IMR-90 (cell line): ENCODE results near the gene GNRH2. TPM values are rescaled to one million over a fixed set of nuclear protein-coding genes. Genes with fewer than 3 reads are reported as not detected.

ENCODE experiments used
- ATAC-seq: fragments of 200-7000 bp; cut with Tn5 transposase; 2 replicates; pipeline ENCODE4 v1.9.1; 2020; ENCODE audit warnings: low read depth, mild to moderate bottlenecking, moderate library complexity
- BruUV-seq: library from RNA; stranded (reverse); fragments of 400-500 nt; replicated peaks from 2 replicates; lab custom pipeline; 2021; lab: Mats Ljungman, UMichigan
- CTCF ChIA-PET: fragments of 300-600 bp; formaldehyde crosslinking; extraction: SDS; loops from one replicate; lab custom pipeline; 2021; ENCODE audit warnings: antibody characterized with exemption; lab: Yijun Ruan, JAX
- POLR2A ChIA-PET: fragments of 300-600 bp; sonication (Branson Sonifier 250); formaldehyde crosslinking; loops from one replicate; lab custom pipeline; 2022; ENCODE audit warnings: antibody characterized with exemption; ENCODE audit not compliant: unreplicated experiment; lab: Charles Lee
- DNase-seq: peaks from one replicate; pipeline ENCODE4 v3.0.0; 2013
- H2AFZ ChIP-seq: replicated peaks from 2 replicates; pipeline ENCODE3; 2013; ENCODE audit warnings: low read length, mild to moderate bottlenecking; ENCODE audit not compliant: poor library complexity
- H2AK5ac ChIP-seq: 2 replicates; pipeline ENCODE4 v1.6.1; 2013; ENCODE audit warnings: low read depth, low read length, inconsistent platforms
- H2AK9ac ChIP-seq: replicated peaks from 2 replicates; pipeline ENCODE3; 2013; ENCODE audit warnings: mild to moderate bottlenecking, low read depth, low read length, moderate library complexity; ENCODE audit not compliant: poor library complexity
- H2BK120ac ChIP-seq: 2 replicates; pipeline ENCODE4 v1.6.1; 2013; ENCODE audit warnings: low read depth, low read length, inconsistent platforms
- H2BK15ac ChIP-seq: 3 replicates; pipeline ENCODE4 v1.6.1; 2013; ENCODE audit warnings: low read depth, low read length, inconsistent platforms
- H2BK20ac ChIP-seq: 2 replicates; pipeline ENCODE4 v1.6.1; 2013; ENCODE audit warnings: low read depth, mild to moderate bottlenecking, inconsistent platforms, low read length, moderate library complexity
- H2BK5ac ChIP-seq: 2 replicates; pipeline ENCODE4 v1.6.1; 2013; ENCODE audit warnings: mild to moderate bottlenecking, low read depth, low read length, inconsistent platforms; ENCODE audit not compliant: poor library complexity, severe bottlenecking
- H3K14ac ChIP-seq: replicated peaks from 2 replicates; pipeline ENCODE4 v1.6.1; 2013; ENCODE audit warnings: low read depth, low read length, inconsistent platforms
- H3K18ac ChIP-seq: 2 replicates; pipeline ENCODE4 v1.6.1; 2013; ENCODE audit warnings: low read depth, low read length, control low read depth
- H3K23ac ChIP-seq: 2 replicates; pipeline ENCODE4 v1.6.1; 2013; ENCODE audit warnings: low read depth, low read length, inconsistent platforms
- H3K27ac ChIP-seq: 2 replicates; pipeline ENCODE4 v1.5.1; 2013; ENCODE audit warnings: mild to moderate bottlenecking, control low read depth, low read length; ENCODE audit not compliant: insufficient read depth
- H3K27me3 ChIP-seq: 2 replicates; pipeline ENCODE4 v1.6.1; 2013; ENCODE audit warnings: low read length; ENCODE audit not compliant: control insufficient read depth, insufficient read depth
- H3K36me3 ChIP-seq: 2 replicates; pipeline ENCODE4 v1.6.1; 2013; ENCODE audit warnings: low read length, mixed read lengths; ENCODE audit not compliant: control insufficient read depth, insufficient read depth
- H3K4ac ChIP-seq: 2 replicates; pipeline ENCODE4 v1.6.1; 2013; ENCODE audit warnings: low read depth, low read length, inconsistent platforms
- H3K4me1 ChIP-seq: 2 replicates; pipeline ENCODE4 v1.6.1; 2013; ENCODE audit warnings: low read length, mixed read lengths; ENCODE audit not compliant: control insufficient read depth, insufficient read depth
- H3K4me2 ChIP-seq: 2 replicates; pipeline ENCODE4 v1.6.1; 2013; ENCODE audit warnings: low read depth, mild to moderate bottlenecking, control low read depth, low read length, moderate library complexity
- H3K4me3 ChIP-seq: 2 replicates; pipeline ENCODE4 v1.5.1; 2013; ENCODE audit warnings: low read depth, mild to moderate bottlenecking, control low read depth, low read length, moderate library complexity; ENCODE audit not compliant: insufficient read depth
- H3K56ac ChIP-seq: 2 replicates; pipeline ENCODE4 v1.6.1; 2013; ENCODE audit warnings: low read length, inconsistent platforms; ENCODE audit not compliant: insufficient read depth; ENCODE audit errors: extremely low read depth
- H3K79me1 ChIP-seq, 2 experiments: 2 replicates each; pipeline ENCODE4 v1.6.1; 2013; ENCODE audit warnings: low read length in 2 of 2, inconsistent platforms in 1 of 2, low read depth in 1 of 2
- H3K9ac ChIP-seq: 2 replicates; pipeline ENCODE4 v1.6.1; 2013; ENCODE audit warnings: low read depth, low read length, control low read depth
- H3K9me1 ChIP-seq: 2 replicates; pipeline ENCODE4 v1.6.1; 2013; ENCODE audit warnings: low read length, inconsistent platforms; ENCODE audit not compliant: insufficient read depth
- H3K9me3 ChIP-seq: 2 replicates; pipeline ENCODE4 v1.6.1; 2013; ENCODE audit warnings: low read length; ENCODE audit not compliant: control insufficient read depth, insufficient read depth
- H4K20me1 ChIP-seq: 2 replicates; pipeline ENCODE4 v1.6.1; 2013; ENCODE audit warnings: low read length, inconsistent platforms; ENCODE audit not compliant: insufficient read depth
- H4K5ac ChIP-seq: 2 replicates; pipeline ENCODE4 v1.6.1; 2013; ENCODE audit warnings: mild to moderate bottlenecking, low read depth, low read length, control low read depth
- H4K8ac ChIP-seq, 2 experiments: 2 replicates each; pipeline ENCODE4 v1.6.1; 2013; ENCODE audit warnings: low read depth in 2 of 2, low read length in 2 of 2, control low read depth in 1 of 2, inconsistent platforms in 1 of 2
- H4K91ac ChIP-seq: 2 replicates; pipeline ENCODE4 v1.6.1; 2013; ENCODE audit warnings: low read depth, low read length, inconsistent platforms; ENCODE audit not compliant: insufficient read depth
- BHLHE40 ChIP-seq: fragments of 150-350 bp; IDR thresholded peaks from 2 replicates; pipeline ENCODE4 v1.6.1; 2016; ENCODE audit warnings: mild to moderate bottlenecking, low read depth, low read length
- CHD1 ChIP-seq: IDR thresholded peaks from 2 replicates; pipeline ENCODE4 v1.6.1; 2012; ENCODE audit warnings: low read depth, low read length, improper control_type of control experiment
- FOS ChIP-seq: fragments of 150-350 bp; IDR thresholded peaks from 2 replicates; pipeline ENCODE4 v1.6.1; 2016; ENCODE audit warnings: low read depth, low read length
- MAFK ChIP-seq: IDR thresholded peaks from 2 replicates; pipeline ENCODE4 v1.6.1; 2012; ENCODE audit warnings: low read depth, low read length, improper control_type of control experiment
- NFE2L2 ChIP-seq: fragments of 150-350 bp; IDR thresholded peaks from 2 replicates; pipeline ENCODE4 v1.6.1; 2016; ENCODE audit warnings: low read depth, mild to moderate bottlenecking, low read length
- RAD21 ChIP-seq: IDR thresholded peaks from 2 replicates; pipeline ENCODE4 v1.6.1; 2012; ENCODE audit warnings: low read length, improper control_type of control experiment
- RCOR1 ChIP-seq: IDR thresholded peaks from 2 replicates; pipeline ENCODE4 v1.6.1; 2012; ENCODE audit warnings: mild to moderate bottlenecking, low read length, improper control_type of control experiment; ENCODE audit not compliant: insufficient replicate concordance
- SMC3 ChIP-seq: fragments of 150-350 bp; IDR thresholded peaks from 2 replicates; pipeline ENCODE4 v1.6.1; 2016; ENCODE audit warnings: low read depth, mild to moderate bottlenecking, antibody characterized with exemption, low read length, moderate library complexity
- WGBS, 2 experiments: methylation state at CpG; one replicate each; pipeline versions ENCODE4 v1.1.5 to v1.1.7; 2013; ENCODE audit warnings: missing lambda C conversion rate in 2 of 2; ENCODE audit not compliant: insufficient read length in 1 of 2; ENCODE audit errors: extremely low coverage in 2 of 2; 5-methylcytosine and 5-hydroxymethylcytosine counted together
- dilution Hi-C: fragments of 300-500 bp; cut with HindIII; formaldehyde crosslinking; loops from one replicate; pipeline ENCODE4 v1.14.3; 2018; ENCODE audit warnings: low sequenced_read_pairs; ENCODE audit not compliant: unreplicated experiment
- in situ Hi-C: fragments of 300-500 bp; cut with MboI; formaldehyde crosslinking; loops from 3 replicates; pipeline ENCODE4 v1.14.3; 2019; ENCODE audit warnings: low sequenced_read_pairs, inconsistent platforms, mixed read lengths
- intact Hi-C: fragments of 100-400 bp; cut with micrococcal nuclease; formaldehyde crosslinking; loops from 2 replicates; pipeline ENCODE4 v1.10.0; 2022
- polyA plus RNA-seq, 3 experiments: library from polyadenylated mRNA; depleted of rRNA; stranded (reverse); fragments of >200 nt; gene quantifications; 2 replicates each; pipeline ENCODE4 v1.2.3, GENCODE V29; 2012; ENCODE audit warnings: low replicate concordance in 1 of 3
- total RNA-seq: library from RNA; depleted of rRNA; stranded (reverse); fragments of >200 nt; gene quantifications from 2 replicates; pipeline ENCODE4 v1.2.3, GENCODE V29; 2012
- TF ChIP-seq, protein P1 (sequence below): fragments of 150-350 bp; IDR thresholded peaks from 2 replicates; pipeline ENCODE4 v1.6.1; 2017; ENCODE audit warnings: mild to moderate bottlenecking, antibody characterized with exemption, low read length, low read depth
- TF ChIP-seq, protein P2 (sequence below): conservative IDR thresholded peaks from 2 replicates; pipeline ENCODE4 v1.5.1; 2012; ENCODE audit warnings: mild to moderate bottlenecking, low read depth, low read length, improper control_type of control experiment
- TF ChIP-seq, protein P3 (sequence below): fragments of 150-350 bp; IDR thresholded peaks from 2 replicates; pipeline ENCODE4 v1.6.1; 2016; ENCODE audit warnings: low read depth, mild to moderate bottlenecking, low read length, moderate library complexity, borderline replicate concordance

GNRH2 gene
- total and polyA plus RNA-seq, 2 of the 4 experiments (the other 2 are of a cell fraction) = 0.18 to 0.21 TPM

DNA sequence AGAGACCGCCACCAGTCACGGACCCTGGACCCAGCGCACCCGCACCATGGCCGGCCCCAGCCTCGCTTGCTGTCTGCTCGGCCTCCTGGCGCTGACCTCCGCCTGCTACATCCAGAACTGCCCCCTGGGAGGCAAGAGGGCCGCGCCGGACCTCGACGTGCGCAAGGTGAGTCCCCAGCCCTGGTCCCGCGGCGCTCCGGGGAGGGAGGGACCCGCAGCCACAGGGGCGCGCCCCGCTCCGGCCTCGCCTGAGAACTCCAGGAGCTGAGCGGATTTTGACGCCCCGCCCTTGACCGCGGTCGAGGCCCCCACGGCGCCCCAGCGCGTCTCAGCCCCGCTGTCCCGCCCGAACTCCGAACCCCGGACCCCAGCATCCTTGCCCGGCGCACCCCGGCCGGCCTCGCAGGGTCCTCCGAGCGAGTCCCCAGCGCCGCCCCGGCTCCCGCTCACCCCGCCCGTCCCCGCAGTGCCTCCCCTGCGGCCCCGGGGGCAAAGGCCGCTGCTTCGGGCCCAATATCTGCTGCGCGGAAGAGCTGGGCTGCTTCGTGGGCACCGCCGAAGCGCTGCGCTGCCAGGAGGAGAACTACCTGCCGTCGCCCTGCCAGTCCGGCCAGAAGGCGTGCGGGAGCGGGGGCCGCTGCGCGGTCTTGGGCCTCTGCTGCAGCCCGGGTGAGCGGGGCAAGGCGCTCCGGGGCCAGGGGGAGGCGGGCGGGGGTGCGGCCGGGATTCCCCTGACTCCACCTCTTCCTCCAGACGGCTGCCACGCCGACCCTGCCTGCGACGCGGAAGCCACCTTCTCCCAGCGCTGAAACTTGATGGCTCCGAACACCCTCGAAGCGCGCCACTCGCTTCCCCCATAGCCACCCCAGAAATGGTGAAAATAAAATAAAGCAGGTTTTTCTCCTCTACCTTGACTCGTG is 28.4 kb downstream of the GNRH2 start, which contains the start of gene OXT (continued):
- no peak for TF ChIP-seq NFE2L2
- no peak for TF ChIP-seq MAFK

DNA sequence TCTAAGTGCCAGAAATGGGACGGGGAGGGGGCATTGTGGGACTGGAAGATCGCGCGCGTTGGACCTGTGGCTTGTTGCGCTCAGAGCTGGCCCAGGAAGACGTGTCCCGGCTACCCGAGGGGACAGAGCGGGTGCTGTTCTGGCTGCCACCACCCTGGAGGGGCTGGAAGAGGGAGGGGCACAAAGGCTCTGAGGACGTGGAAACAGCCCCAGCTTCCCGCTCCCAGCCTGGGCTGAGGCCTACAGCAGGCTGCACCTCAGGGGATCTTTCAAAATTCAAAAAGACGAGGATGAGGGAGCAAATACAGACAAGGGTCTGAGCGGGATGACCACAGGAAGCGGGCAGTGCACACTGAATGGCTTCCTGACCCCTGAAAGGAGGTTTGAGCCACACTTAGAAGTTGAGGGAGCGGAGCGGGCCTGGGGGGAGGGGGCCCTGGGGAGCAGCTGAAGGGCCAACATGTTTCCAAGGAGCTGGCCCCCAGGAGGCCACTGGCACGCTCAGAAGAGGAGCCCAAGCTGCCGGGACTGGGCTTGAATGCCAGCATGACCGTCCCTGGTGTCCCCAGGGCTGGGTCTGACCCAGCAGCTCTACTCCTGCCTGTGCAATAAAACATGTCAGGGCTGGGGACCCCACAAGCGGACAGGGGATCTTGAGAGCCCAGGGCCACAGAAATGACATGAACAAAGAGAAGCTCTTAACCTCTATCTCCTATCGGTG is 29.3 kb downstream of the GNRH2 start:
- no peak overlapping the region for H3K4me2 ChIP-seq
- ATAC-seq = no peak
- TF ChIP-seq BHLHE40 (no peak), FOS (no peak), CHD1 (no peak), RAD21 (no peak), SMC3 (no peak), RCOR1 (no peak)
- TF ChIP-seq, protein P1, sequence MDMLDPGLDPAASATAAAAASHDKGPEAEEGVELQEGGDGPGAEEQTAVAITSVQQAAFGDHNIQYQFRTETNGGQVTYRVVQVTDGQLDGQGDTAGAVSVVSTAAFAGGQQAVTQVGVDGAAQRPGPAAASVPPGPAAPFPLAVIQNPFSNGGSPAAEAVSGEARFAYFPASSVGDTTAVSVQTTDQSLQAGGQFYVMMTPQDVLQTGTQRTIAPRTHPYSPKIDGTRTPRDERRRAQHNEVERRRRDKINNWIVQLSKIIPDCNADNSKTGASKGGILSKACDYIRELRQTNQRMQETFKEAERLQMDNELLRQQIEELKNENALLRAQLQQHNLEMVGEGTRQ = no peak
- TF ChIP-seq, protein P2, sequence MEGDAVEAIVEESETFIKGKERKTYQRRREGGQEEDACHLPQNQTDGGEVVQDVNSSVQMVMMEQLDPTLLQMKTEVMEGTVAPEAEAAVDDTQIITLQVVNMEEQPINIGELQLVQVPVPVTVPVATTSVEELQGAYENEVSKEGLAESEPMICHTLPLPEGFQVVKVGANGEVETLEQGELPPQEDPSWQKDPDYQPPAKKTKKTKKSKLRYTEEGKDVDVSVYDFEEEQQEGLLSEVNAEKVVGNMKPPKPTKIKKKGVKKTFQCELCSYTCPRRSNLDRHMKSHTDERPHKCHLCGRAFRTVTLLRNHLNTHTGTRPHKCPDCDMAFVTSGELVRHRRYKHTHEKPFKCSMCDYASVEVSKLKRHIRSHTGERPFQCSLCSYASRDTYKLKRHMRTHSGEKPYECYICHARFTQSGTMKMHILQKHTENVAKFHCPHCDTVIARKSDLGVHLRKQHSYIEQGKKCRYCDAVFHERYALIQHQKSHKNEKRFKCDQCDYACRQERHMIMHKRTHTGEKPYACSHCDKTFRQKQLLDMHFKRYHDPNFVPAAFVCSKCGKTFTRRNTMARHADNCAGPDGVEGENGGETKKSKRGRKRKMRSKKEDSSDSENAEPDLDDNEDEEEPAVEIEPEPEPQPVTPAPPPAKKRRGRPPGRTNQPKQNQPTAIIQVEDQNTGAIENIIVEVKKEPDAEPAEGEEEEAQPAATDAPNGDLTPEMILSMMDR = no peak
- TF ChIP-seq, protein P3, sequence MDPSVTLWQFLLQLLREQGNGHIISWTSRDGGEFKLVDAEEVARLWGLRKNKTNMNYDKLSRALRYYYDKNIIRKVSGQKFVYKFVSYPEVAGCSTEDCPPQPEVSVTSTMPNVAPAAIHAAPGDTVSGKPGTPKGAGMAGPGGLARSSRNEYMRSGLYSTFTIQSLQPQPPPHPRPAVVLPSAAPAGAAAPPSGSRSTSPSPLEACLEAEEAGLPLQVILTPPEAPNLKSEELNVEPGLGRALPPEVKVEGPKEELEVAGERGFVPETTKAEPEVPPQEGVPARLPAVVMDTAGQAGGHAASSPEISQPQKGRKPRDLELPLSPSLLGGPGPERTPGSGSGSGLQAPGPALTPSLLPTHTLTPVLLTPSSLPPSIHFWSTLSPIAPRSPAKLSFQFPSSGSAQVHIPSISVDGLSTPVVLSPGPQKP = no peak

More for the DNA sequence above, 29.3 kb downstream of the GNRH2 start:
- H3K4ac ChIP-seq = no peak overlapping the region
- no peak overlapping the region for H2BK15ac ChIP-seq
- no peaks in the 10 kb centered on the region for H3K9me3 ChIP-seq
- no peaks in the 10 kb centered on the region for H3K36me3 ChIP-seq
- DNase-seq = no peak
- no peaks in the 10 kb centered on the region for H4K20me1 ChIP-seq
- H2BK120ac ChIP-seq = no peak overlapping the region
- CTCF ChIA-PET = no interaction called here
- H4K91ac ChIP-seq = no peak overlapping the region
- H3K79me1 ChIP-seq = no peaks in the 10 kb centered on the region
- no peak overlapping the region for H3K56ac ChIP-seq
- no TSS peak for BruUV-seq
- no peak overlapping the region; the same call in 1 of the 2 replicates for H2AK5ac ChIP-seq
- H3K4me1 ChIP-seq = no peaks in the 10 kb centered on the region
- H3K27me3 ChIP-seq = peaks cover 34% of the 10 kb centered on the region
- no peak overlapping the region for H2BK20ac ChIP-seq
- no peak overlapping the region for H3K14ac ChIP-seq
- H2AK9ac ChIP-seq = no peak overlapping the region
- no peak overlapping the region for H3K4me3 ChIP-seq
- H3K23ac ChIP-seq = no peak overlapping the region
- no peak overlapping the region for H3K18ac ChIP-seq
- 84% methylated on average over 5 of the region's 22 CpGs; no CpG with 5 or more reads in 1 of the 2 experiments for WGBS, 2 experiments
- no peak overlapping the region for H3K27ac ChIP-seq
- in situ Hi-C loops = no loop called here
- H3K9me1 ChIP-seq = no peaks in the 10 kb centered on the region
- no peak overlapping the region for H4K5ac ChIP-seq
- H3K9ac ChIP-seq = no peak overlapping the region
- intact Hi-C loops = no loop called here
- peak overlapping the region; percentile 63 for H2AFZ ChIP-seq
- dilution Hi-C loops = no loop called here
- POLR2A ChIA-PET = no interaction called here
- no peak overlapping the region for H4K8ac ChIP-seq
- no peak overlapping the region for H2BK5ac ChIP-seq
